Measurements from ENCODE around the gene CACNB4. TPM values are rescaled to one million over a fixed set of nuclear protein-coding genes. Genes with fewer than 3 reads are reported as not detected.

The CACNB4 gene
- total RNA-seq, 1 experiment from 2014 or later = not detected

DNA sequence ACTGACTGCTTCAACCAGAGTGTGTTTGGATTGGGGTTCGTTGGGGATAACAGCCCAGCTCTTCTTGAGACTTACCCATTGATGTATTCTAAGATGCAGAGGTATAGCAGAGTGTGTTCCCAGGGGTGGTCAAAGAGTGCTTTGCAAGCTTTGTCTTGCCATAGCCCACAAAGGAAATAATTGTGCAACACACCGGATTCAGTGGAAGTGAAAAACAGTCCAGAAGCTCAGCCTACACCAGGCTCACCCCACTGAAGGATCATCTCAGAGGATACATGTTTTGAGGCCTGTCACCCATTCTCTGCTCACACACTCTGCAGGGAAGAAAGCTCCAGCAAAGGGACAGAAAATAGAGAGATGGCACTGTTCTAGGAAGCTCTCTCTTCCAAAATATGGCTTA, 9.6 kb downstream of the CACNB4 start:
- TF ChIP-seq, protein P1, sequence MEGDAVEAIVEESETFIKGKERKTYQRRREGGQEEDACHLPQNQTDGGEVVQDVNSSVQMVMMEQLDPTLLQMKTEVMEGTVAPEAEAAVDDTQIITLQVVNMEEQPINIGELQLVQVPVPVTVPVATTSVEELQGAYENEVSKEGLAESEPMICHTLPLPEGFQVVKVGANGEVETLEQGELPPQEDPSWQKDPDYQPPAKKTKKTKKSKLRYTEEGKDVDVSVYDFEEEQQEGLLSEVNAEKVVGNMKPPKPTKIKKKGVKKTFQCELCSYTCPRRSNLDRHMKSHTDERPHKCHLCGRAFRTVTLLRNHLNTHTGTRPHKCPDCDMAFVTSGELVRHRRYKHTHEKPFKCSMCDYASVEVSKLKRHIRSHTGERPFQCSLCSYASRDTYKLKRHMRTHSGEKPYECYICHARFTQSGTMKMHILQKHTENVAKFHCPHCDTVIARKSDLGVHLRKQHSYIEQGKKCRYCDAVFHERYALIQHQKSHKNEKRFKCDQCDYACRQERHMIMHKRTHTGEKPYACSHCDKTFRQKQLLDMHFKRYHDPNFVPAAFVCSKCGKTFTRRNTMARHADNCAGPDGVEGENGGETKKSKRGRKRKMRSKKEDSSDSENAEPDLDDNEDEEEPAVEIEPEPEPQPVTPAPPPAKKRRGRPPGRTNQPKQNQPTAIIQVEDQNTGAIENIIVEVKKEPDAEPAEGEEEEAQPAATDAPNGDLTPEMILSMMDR (conservative IDR thresholded peaks at IDR 0.05; ENCODE audit: low read depth, low read length) = no peak
- TF ChIP-seq EZH2 (IDR thresholded peaks at IDR 0.05; ENCODE audit: low read length, unreplicated experiment) = no peak
- TF ChIP-seq EZH2phosphoT487 (IDR thresholded peaks at IDR 0.05; ENCODE audit: borderline replicate concordance, low read length) = no peak
- Histone ChIP-seq H3F3A (ENCODE audit: low read length, unreplicated experiment) (no peaks in the 10 kb centered on the region), H4K20me1 (ENCODE audit: low read length) (no peaks in the 10 kb centered on the region), H3K27me3 (ENCODE audit: low read length) (peaks cover 34% of the 10 kb centered on the region), H3K4me2 (ENCODE audit: low read length) (no peak overlapping the region), H3K36me3 (ENCODE audit: low read depth, low read length) (no peaks in the 10 kb centered on the region), H3K4me1 (ENCODE audit: insufficient read depth, low read length) (no peaks in the 10 kb centered on the region), H3K9me2 (replicated peaks; ENCODE audit: low read length) (no peaks in the 10 kb centered on the region), H2AFZ (ENCODE audit: low read length) (no peak overlapping the region), H3K27ac (ENCODE audit: low read length) (no peak overlapping the region), H3K9me3 (ENCODE audit: low read length) (no peaks in the 10 kb centered on the region), H3K4me3 (ENCODE audit: low read length) (no peak overlapping the region), H3K9ac (ENCODE audit: low read length) (no peak overlapping the region), H3K79me2 (ENCODE audit: low read length) (no peaks in the 10 kb centered on the region)
- BruUV-seq (replicated peaks) = no TSS peak
- intact Hi-C loops (cut with micrococcal nuclease) = no loop called here
- no peak for DNase-seq
- ATAC-seq = no peak
- ChIA-PET POLR2A (ENCODE audit: unreplicated experiment) (no interaction called here), CTCF (no interaction called here)

DNA sequence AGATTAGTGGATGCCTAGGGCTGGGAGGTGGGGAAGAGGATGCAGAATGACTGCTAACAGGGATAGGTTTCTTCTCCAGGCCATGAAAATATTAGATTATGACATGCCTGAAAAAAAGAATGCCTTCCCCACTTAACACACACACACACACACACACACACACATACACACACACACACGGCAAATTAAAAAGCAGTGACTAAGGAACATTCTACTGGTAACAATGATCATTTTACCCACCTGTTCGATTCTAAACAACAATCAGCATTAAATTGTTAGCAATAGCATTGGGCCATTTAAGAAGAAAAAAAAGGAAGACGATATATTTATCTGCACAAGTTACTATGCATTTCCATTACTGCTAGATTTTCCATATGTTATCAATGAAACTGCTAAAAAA, 10.8 kb downstream of the CACNB4 start:
- Histone ChIP-seq H3F3A (ENCODE audit: low read length, unreplicated experiment) (no peaks in the 10 kb centered on the region), H3K79me2 (ENCODE audit: low read length) (no peaks in the 10 kb centered on the region), H3K27me3 (ENCODE audit: low read length) (peaks cover 28% of the 10 kb centered on the region), H3K4me3 (ENCODE audit: low read length) (no peak overlapping the region), H4K20me1 (ENCODE audit: low read length) (no peaks in the 10 kb centered on the region), H3K9ac (ENCODE audit: low read length) (no peak overlapping the region), H2AFZ (ENCODE audit: low read length) (no peak overlapping the region), H3K9me3 (ENCODE audit: low read length) (no peaks in the 10 kb centered on the region), H3K4me1 (ENCODE audit: insufficient read depth, low read length) (no peaks in the 10 kb centered on the region), H3K9me2 (replicated peaks; ENCODE audit: low read length) (no peaks in the 10 kb centered on the region), H3K36me3 (ENCODE audit: low read depth, low read length) (no peaks in the 10 kb centered on the region), H3K27ac (ENCODE audit: low read length) (no peak overlapping the region), H3K4me2 (ENCODE audit: low read length) (no peak overlapping the region)
- no peak for ATAC-seq
- CTCF ChIA-PET = no interaction called here
- POLR2A ChIA-PET (ENCODE audit: unreplicated experiment) = no interaction called here
- TF ChIP-seq EZH2 (IDR thresholded peaks at IDR 0.05; ENCODE audit: low read length, unreplicated experiment) = no peak
- TF ChIP-seq EZH2phosphoT487 (IDR thresholded peaks at IDR 0.05; ENCODE audit: borderline replicate concordance, low read length) = no peak
- TF ChIP-seq, protein P1 (conservative IDR thresholded peaks at IDR 0.05; ENCODE audit: low read depth, low read length) = no peak
- no peak for DNase-seq
- intact Hi-C loops (cut with micrococcal nuclease) = no loop called here
- no TSS peak for BruUV-seq (replicated peaks)

DNA sequence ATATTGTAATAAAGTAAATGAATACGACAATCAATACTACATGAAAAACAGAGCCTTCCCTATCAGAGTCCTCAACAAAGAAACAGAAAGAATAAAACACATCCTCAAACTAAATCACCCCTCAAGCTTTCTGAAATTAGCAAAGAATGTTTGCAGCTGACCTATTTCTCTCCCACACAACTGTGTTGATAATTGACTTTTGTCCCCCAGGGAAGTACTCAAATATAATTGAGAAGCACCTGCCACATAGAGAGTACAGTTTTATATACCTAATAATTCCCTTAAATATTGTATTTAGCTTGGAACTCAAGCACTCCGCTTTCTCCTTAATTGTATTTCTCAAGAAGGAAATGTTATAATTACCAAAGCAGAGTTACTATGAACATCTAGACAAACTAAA, 12.6 kb downstream of the CACNB4 start:
- H2AFZ ChIP-seq (ENCODE audit: low read length) = no peak overlapping the region
- H3K4me1 ChIP-seq (ENCODE audit: insufficient read depth, low read length) = no peaks in the 10 kb centered on the region
- POLR2A ChIA-PET (ENCODE audit: unreplicated experiment) = no interaction called here
- CTCF ChIA-PET = no interaction called here
- intact Hi-C loops (cut with micrococcal nuclease) = no loop called here
- TF ChIP-seq EZH2 (IDR thresholded peaks at IDR 0.05; ENCODE audit: low read length, unreplicated experiment) = no peak
- TF ChIP-seq, protein P1 (conservative IDR thresholded peaks at IDR 0.05; ENCODE audit: low read depth, low read length) = no peak
- no peak for TF ChIP-seq EZH2phosphoT487 (IDR thresholded peaks at IDR 0.05; ENCODE audit: borderline replicate concordance, low read length)
- H3K4me2 ChIP-seq (ENCODE audit: low read length) = no peak overlapping the region
- H3K27me3 ChIP-seq (ENCODE audit: low read length) = peaks cover 22% of the 10 kb centered on the region
- DNase-seq (no peak), ATAC-seq (no peak)
- H3K9me2 ChIP-seq (replicated peaks; ENCODE audit: low read length) = no peaks in the 10 kb centered on the region
- no peak overlapping the region for H3K9ac ChIP-seq (ENCODE audit: low read length)
- H3K9me3 ChIP-seq (ENCODE audit: low read length) = no peaks in the 10 kb centered on the region
- no TSS peak for BruUV-seq (replicated peaks)
- H3K27ac ChIP-seq (ENCODE audit: low read length) = no peak overlapping the region
- no peaks in the 10 kb centered on the region for H4K20me1 ChIP-seq (ENCODE audit: low read length)
- no peaks in the 10 kb centered on the region for H3F3A ChIP-seq (ENCODE audit: low read length, unreplicated experiment)
- H3K79me2 ChIP-seq (ENCODE audit: low read length) = no peaks in the 10 kb centered on the region
- H3K36me3 ChIP-seq (ENCODE audit: low read depth, low read length) = no peaks in the 10 kb centered on the region
- no peak overlapping the region for H3K4me3 ChIP-seq (ENCODE audit: low read length)

All from PC-3 (cell line).